Left hindlimb (tissue), 1 donor: Measurements from ENCODE around the gene PKN2.
"Not testable (repeated sequence)": the region's sequence is repeated elsewhere in the genome, so short reads cannot be mapped to it uniquely, and the experiment has no call there.

ENCODE experiments used
- DNase-seq: peaks from one replicate; pipeline ENCODE4 v3.0.0-alpha.2; 2018

The PKN2 gene

GRCh38 chr1:88800382-88801051, 116.4 kb downstream of the PKN2 start:
- no peak for DNase-seq

- no peak for DNase-seq
These were observed 117.6 kb downstream of the PKN2 start for GRCh38 chr1:88801575-88802208.

GRCh38 chr1:88802404-88802803, 118.3 kb downstream of the PKN2 start:
- no peak for DNase-seq

GRCh38 chr1:88802950-88803349, 118.9 kb downstream of the PKN2 start:
- DNase-seq, result no peak

GRCh38 chr1:88803444-88803843, 119.4 kb downstream of the PKN2 start:
- DNase-seq, result no peak

- DNase-seq, result no peak
These were observed 128.3 kb downstream of the PKN2 start for GRCh38 chr1:88812366-88812765.

GRCh38 chr1:88813471-88813870, 129.4 kb downstream of the PKN2 start:
- no peak for DNase-seq

- DNase-seq, result not testable (repeated sequence)
These were observed 135.6 kb downstream of the PKN2 start for GRCh38 chr1:88819642-88820041.

GRCh38 chr1:88825721-88826120, 141.6 kb downstream of the PKN2 start:
- no peak for DNase-seq

- DNase-seq, result no peak
These were observed 163.6 kb downstream of the PKN2 start for GRCh38 chr1:88847643-88848042.

GRCh38 chr1:88851303-88852063, 167.4 kb downstream of the PKN2 start:
- DNase-seq, result no peak

- DNase-seq, result no peak
These were observed 183.9 kb downstream of the PKN2 start for GRCh38 chr1:88867743-88868521.

GRCh38 chr1:88869644-88870043, 185.6 kb downstream of the PKN2 start:
- not testable (repeated sequence) for DNase-seq

- no peak for DNase-seq
These were observed 189.8 kb downstream of the PKN2 start for GRCh38 chr1:88873737-88874349.

- no peak for DNase-seq
These were observed 191.5 kb downstream of the PKN2 start for GRCh38 chr1:88875595-88875994.

GRCh38 chr1:88876573-88877365, 192.7 kb downstream of the PKN2 start:
- no peak for DNase-seq

- no peak for DNase-seq
These were observed 193.3 kb downstream of the PKN2 start for GRCh38 chr1:88877382-88877825.

GRCh38 chr1:88877911-88878310, 193.8 kb downstream of the PKN2 start:
- no peak for DNase-seq

- DNase-seq, result no peak
These were observed 194.7 kb downstream of the PKN2 start for GRCh38 chr1:88878731-88879130.

- not testable (repeated sequence) for DNase-seq
These were observed 196.6 kb downstream of the PKN2 start for GRCh38 chr1:88880717-88881116.

- no peak for DNase-seq
These were observed 199.1 kb downstream of the PKN2 start for GRCh38 chr1:88883156-88883555.
